Lower lobe of right lung (tissue), 2 donors: ENCODE data around the gene FLAD1. TPM values are rescaled to one million over a fixed set of nuclear protein-coding genes. Genes with fewer than 3 reads are reported as not detected.

ENCODE experiments used
- ATAC-seq, 2 donors: fragments of 200-7000 bp; cut with Tn5 transposase; one replicate each; pipeline ENCODE4 v1.9.1; 2020 to 2022; ENCODE audit warnings: mild to moderate bottlenecking in 2 of 2, moderate library complexity in 2 of 2
- DNase-seq: peaks from one replicate; pipeline ENCODE4 v3.0.0-alpha.2; 2020
- H3K27ac ChIP-seq: fragments of 200-600 bp; one replicate; pipeline ENCODE4 v1.8.0; 2022
- H3K27me3 ChIP-seq: fragments of 200-600 bp; one replicate; pipeline ENCODE4 v1.8.0; 2022; ENCODE audit warnings: low read depth
- H3K36me3 ChIP-seq: fragments of 200-600 bp; one replicate; pipeline ENCODE4 v1.8.0; 2022; ENCODE audit warnings: mild to moderate bottlenecking
- H3K4me1 ChIP-seq: fragments of 200-600 bp; one replicate; pipeline ENCODE4 v1.8.0; 2022
- H3K4me3 ChIP-seq: fragments of 200-600 bp; one replicate; pipeline ENCODE4 v1.8.0; 2022; ENCODE audit warnings: mild to moderate bottlenecking
- H3K9me3 ChIP-seq: fragments of 200-600 bp; one replicate; pipeline ENCODE4 v1.8.0; 2022
- intact Hi-C: fragments of 100-400 bp; cut with DNase I; formaldehyde crosslinking; loops from one replicate; pipeline ENCODE4 v1.11.0; 2022
- total RNA-seq: library from RNA; stranded (reverse); fragmentation: NEBNext Ultra II Directional; extraction: Animal tissue kit (Norgen Biotek cat#: 25700); gene quantifications from one replicate; pipeline ENCODE4 v1.2.1, GENCODE V29; 2021
- TF ChIP-seq, protein P1 (sequence below): fragments of 200-600 bp; IDR thresholded peaks from one replicate; pipeline ENCODE4 v1.8.0; 2022; ENCODE audit warnings: antibody characterized with exemption, mild to moderate bottlenecking
- donor health status: DM: no; HTN: yes; CAD: no; lungs with severe emphysema.

FLAD1 gene
- total RNA-seq, 1 donor from 2014 or later, result 31.9 TPM

DNA sequence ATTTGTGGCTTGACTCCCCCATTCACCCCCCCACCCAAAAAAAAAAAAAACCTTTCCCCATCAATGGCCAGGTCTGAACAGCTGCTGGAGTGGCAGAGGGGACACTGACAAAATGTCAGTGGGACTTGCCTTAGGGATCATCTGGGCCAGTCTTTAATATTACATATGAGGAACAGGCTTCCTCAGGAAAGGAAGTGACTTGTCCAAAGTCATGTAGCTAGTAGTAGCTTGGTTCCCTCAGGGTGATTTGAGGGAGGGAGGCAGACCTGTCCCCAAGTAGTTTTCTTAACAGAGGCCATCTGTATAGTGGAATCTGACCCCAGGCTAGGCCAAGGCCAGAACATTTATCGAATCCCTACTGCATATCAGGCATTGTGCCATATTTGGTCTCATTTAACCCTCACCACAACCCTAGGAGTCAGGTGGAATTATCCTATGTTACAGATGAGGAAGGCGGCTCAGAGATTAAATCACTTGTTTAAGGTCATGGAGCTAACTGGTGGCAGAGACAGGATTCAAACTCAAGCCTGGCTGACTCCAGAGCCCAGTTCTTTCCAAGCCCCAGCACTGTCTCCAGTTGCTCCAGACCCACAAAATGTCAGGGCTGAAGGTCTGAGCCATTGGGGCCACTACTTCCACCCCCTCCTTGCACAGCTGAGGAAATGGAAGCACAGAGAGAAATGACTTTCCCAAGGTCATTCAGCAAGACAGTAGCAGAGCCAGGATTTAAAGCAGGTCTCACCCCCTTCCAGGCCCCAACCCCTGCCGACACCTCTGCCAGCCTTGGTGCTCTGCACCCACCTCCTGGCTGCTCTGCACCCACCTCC is 29.8 kb downstream of the FLAD1 start:
- intact Hi-C loops, result no loop called here
- Histone ChIP-seq H3K9me3 (no peaks in the 10 kb centered on the region), H3K27ac (no peak overlapping the region), H3K27me3 (no peaks in the 10 kb centered on the region), H3K36me3 (peaks cover 34% of the 10 kb centered on the region), H3K4me1 (peaks cover 89% of the 10 kb centered on the region), H3K4me3 (peak overlapping the region; percentile 1)
- TF ChIP-seq, protein P1, sequence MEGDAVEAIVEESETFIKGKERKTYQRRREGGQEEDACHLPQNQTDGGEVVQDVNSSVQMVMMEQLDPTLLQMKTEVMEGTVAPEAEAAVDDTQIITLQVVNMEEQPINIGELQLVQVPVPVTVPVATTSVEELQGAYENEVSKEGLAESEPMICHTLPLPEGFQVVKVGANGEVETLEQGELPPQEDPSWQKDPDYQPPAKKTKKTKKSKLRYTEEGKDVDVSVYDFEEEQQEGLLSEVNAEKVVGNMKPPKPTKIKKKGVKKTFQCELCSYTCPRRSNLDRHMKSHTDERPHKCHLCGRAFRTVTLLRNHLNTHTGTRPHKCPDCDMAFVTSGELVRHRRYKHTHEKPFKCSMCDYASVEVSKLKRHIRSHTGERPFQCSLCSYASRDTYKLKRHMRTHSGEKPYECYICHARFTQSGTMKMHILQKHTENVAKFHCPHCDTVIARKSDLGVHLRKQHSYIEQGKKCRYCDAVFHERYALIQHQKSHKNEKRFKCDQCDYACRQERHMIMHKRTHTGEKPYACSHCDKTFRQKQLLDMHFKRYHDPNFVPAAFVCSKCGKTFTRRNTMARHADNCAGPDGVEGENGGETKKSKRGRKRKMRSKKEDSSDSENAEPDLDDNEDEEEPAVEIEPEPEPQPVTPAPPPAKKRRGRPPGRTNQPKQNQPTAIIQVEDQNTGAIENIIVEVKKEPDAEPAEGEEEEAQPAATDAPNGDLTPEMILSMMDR, result no peak
- DNase-seq (no peak), ATAC-seq (no peak)

DNA sequence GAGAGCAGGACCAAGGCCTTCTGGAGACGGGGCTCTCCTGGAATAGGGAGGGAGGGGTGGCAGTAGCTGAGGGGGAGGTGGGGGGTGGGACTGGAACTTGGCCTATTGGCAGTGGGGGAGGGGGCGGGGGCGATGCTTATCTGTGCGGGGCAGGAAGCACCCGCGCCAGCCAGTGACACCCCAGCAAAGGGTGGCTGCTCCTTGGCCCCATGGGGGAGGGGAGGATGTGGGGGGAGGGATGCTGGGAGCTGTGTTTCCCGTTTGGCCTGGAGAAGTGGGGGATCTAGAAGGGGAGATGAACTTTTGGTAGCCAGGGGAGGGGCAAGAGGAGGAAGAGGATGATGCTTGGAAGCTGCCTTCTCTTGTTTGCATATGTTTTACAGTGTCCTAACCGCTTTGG is 30.5 kb downstream of the FLAD1 start:
- DNase-seq (no peak), ATAC-seq (no peak)
- Histone ChIP-seq H3K9me3 (no peaks in the 10 kb centered on the region), H3K27ac (no peak overlapping the region), H3K36me3 (peaks cover 34% of the 10 kb centered on the region), H3K4me1 (peaks cover 89% of the 10 kb centered on the region), H3K4me3 (no peak overlapping the region), H3K27me3 (no peaks in the 10 kb centered on the region)
- TF ChIP-seq, protein P1, result no peak
- intact Hi-C loops, result no loop called here

DNA sequence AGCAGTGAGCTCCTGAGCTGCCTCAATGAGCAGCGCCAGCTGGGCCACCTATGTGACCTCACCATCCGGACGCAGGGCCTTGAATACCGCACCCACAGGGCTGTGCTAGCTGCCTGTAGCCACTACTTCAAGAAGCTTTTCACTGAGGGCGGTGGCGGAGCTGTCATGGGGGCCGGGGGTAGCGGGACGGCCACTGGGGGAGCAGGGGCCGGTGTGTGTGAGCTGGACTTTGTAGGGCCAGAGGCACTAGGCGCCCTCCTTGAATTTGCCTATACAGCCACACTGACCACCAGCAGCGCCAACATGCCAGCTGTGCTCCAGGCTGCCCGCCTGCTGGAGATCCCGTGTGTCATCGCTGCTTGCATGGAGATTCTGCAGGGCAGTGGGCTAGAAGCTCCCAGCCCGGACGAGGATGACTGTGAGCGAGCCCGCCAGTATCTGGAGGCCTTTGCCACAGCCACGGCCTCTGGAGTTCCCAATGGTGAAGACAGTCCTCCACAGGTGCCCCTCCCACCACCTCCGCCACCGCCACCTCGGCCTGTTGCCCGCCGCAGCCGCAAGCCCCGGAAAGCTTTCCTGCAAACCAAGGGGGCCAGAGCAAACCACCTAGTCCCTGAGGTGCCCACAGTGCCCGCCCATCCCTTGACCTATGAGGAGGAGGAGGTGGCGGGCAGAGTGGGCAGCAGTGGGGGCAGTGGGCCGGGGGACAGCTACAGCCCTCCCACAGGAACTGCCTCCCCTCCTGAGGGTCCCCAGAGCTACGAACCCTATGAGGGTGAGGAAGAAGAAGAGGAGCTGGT is 31.8 kb downstream of the FLAD1 start:
- TF ChIP-seq, protein P1, result no peak
- Histone ChIP-seq H3K27me3 (no peaks in the 10 kb centered on the region), H3K36me3 (peaks cover 34% of the 10 kb centered on the region), H3K27ac (no peak overlapping the region), H3K4me1 (peaks cover 86% of the 10 kb centered on the region), H3K4me3 (no peak overlapping the region), H3K9me3 (no peaks in the 10 kb centered on the region)
- intact Hi-C loops, result no loop called here
- ATAC-seq, result no peak
- no peak for DNase-seq

DNA sequence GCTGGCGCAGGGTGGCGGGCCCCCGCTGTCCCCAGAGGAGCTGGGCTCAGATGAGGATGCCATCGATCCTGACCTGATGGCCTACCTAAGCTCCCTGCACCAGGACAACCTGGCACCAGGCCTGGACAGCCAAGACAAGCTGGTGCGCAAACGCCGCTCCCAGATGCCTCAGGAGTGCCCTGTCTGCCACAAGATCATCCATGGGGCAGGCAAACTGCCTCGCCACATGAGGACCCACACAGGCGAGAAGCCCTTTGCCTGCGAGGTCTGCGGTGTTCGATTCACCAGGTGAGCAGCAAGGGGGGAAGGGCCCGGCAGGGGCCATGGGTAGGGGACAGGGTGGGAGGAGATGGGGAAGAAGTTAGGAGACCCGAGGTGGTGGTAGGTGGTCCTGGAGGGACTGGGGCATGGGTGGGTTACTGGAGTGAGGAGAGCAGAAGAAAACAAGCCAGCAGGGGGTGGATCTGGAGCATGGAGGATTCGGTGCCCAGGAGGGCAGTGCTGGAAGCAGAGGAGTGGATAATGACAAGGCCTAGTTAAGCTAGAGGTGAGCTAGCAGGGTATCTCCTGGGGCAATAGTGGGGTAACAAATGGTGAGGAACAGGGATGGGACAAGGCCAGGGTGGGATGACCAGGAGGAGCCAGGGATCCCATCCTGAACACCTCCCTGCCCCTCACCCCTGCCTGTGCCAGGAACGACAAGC is 32.5 kb downstream of the FLAD1 start:
- H3K36me3 ChIP-seq, result peaks cover 34% of the 10 kb centered on the region
- H3K4me1 ChIP-seq, result peaks cover 79% of the 10 kb centered on the region
- no peak overlapping the region for H3K4me3 ChIP-seq
- intact Hi-C loops, result no loop called here
- no peaks in the 10 kb centered on the region for H3K9me3 ChIP-seq
- no peak for ATAC-seq
- H3K27ac ChIP-seq, result peak overlapping the region; percentile 18
- H3K27me3 ChIP-seq, result no peaks in the 10 kb centered on the region
- TF ChIP-seq, protein P1, result no peak
- DNase-seq, result no peak

DNA sequence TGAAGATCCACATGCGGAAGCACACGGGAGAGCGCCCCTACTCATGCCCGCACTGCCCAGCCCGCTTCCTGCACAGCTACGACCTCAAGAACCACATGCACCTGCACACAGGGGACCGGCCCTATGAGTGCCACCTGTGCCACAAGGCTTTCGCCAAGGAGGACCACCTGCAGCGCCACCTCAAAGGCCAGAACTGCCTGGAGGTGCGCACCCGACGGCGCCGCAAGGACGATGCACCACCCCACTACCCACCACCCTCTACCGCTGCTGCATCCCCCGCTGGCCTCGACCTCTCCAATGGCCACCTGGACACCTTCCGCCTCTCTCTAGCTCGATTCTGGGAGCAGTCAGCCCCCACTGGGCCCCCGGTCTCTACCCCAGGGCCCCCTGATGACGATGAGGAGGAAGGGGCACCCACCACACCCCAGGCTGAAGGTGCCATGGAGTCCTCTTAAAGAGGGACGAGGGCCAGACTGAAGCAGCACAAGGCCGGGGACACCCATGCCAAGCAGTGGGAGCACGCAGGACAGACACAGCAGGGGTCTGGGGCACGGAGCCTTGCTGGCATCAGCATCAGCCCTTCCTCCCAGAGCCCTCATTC is 33.2 kb downstream of the FLAD1 start:
- no peak overlapping the region for H3K4me3 ChIP-seq
- H3K4me1 ChIP-seq, result peaks cover 72% of the 10 kb centered on the region
- TF ChIP-seq, protein P1, result no peak
- peaks cover 34% of the 10 kb centered on the region for H3K36me3 ChIP-seq
- ATAC-seq (no peak), DNase-seq (no peak)
- H3K27me3 ChIP-seq, result no peaks in the 10 kb centered on the region
- H3K27ac ChIP-seq, result peak overlapping the region; percentile 85
- H3K9me3 ChIP-seq, result no peaks in the 10 kb centered on the region
- intact Hi-C loops, result no loop called here
